Measurements from ENCODE around the gene PCDH9.

The PCDH9 gene

GRCh38 chr13:67076378-67076777, 153.8 kb downstream of the PCDH9 start:
- H3K14ac ChIP-seq (ENCODE audit: low read length): no peak overlapping the region
- H3K23ac ChIP-seq (ENCODE audit: low read length): no peak overlapping the region
- no peak overlapping the region for H3K27ac ChIP-seq (ENCODE audit: low read depth, low read length)
- H2BK12ac ChIP-seq (ENCODE audit: low read length): no peak overlapping the region
- no peak for DNase-seq
- no peak overlapping the region for H3K4me3 ChIP-seq (ENCODE audit: low read depth, low read length)
- no peak overlapping the region for H3K4me2 ChIP-seq (ENCODE audit: low read length)
- H2AFZ ChIP-seq (ENCODE audit: insufficient read depth, low read length, poor library complexity): no peak overlapping the region
- peaks cover 0 to 2% of the 10 kb centered on the region in 2 experiments for H3K4me1 ChIP-seq (ENCODE audit: control insufficient read depth in 1 of 2, insufficient read depth in 2 of 2, low read length in 2 of 2)
- no peak overlapping the region for H3K18ac ChIP-seq (ENCODE audit: low read length)
- no peaks in the 10 kb centered on the region for H3K79me2 ChIP-seq (ENCODE audit: control insufficient read depth, insufficient read depth, low read length, poor library complexity)
- no peak overlapping the region for H4K8ac ChIP-seq (ENCODE audit: low read depth, low read length)
- no peak overlapping the region for H2AK5ac ChIP-seq (ENCODE audit: low read length)
- H3K36me3 ChIP-seq (ENCODE audit: control insufficient read depth in 1 of 2, insufficient read depth in 2 of 2, low read length in 2 of 2): no peaks in the 10 kb centered on the region
- H3K27me3 ChIP-seq (ENCODE audit: insufficient read depth, low read length): no peaks in the 10 kb centered on the region
- H2BK5ac ChIP-seq (ENCODE audit: low read depth, low read length, poor library complexity): no peak overlapping the region
- no peak overlapping the region for H2BK120ac ChIP-seq (ENCODE audit: insufficient read depth, low read length, poor library complexity)
- H3K9ac ChIP-seq (ENCODE audit: low read length): no peak overlapping the region
- H3K4ac ChIP-seq (ENCODE audit: low read depth, low read length): no peak overlapping the region
- no peaks in the 10 kb centered on the region for H3K9me3 ChIP-seq (ENCODE audit: insufficient read depth, low read depth, low read length)
- no peak overlapping the region for H4K12ac ChIP-seq (ENCODE audit: low read depth, low read length)
- H4K91ac ChIP-seq (ENCODE audit: low read depth, low read length): no peak overlapping the region
- no peaks in the 10 kb centered on the region for H3K79me1 ChIP-seq (ENCODE audit: low read length)
- WGBS (ENCODE audit: extremely low coverage, insufficient coverage, insufficient read length): no CpG with 5 or more reads among the region's 3 CpGs

GRCh38 chr13:67075239-67075638, 154.9 kb downstream of the PCDH9 start:
- no peak overlapping the region for H3K23ac ChIP-seq (ENCODE audit: low read length)
- no peaks in the 10 kb centered on the region for H3K27me3 ChIP-seq (ENCODE audit: insufficient read depth, low read length)
- H4K12ac ChIP-seq (ENCODE audit: low read depth, low read length): no peak overlapping the region
- H2AK5ac ChIP-seq (ENCODE audit: low read length): no peak overlapping the region
- no peaks in the 10 kb centered on the region for H3K36me3 ChIP-seq (ENCODE audit: control insufficient read depth in 1 of 2, insufficient read depth in 2 of 2, low read length in 2 of 2)
- H3K79me2 ChIP-seq (ENCODE audit: control insufficient read depth, insufficient read depth, low read length, poor library complexity): no peaks in the 10 kb centered on the region
- no peaks in the 10 kb centered on the region for H3K79me1 ChIP-seq (ENCODE audit: low read length)
- no peak overlapping the region for H4K91ac ChIP-seq (ENCODE audit: low read depth, low read length)
- no peaks in the 10 kb centered on the region for H3K9me3 ChIP-seq (ENCODE audit: insufficient read depth, low read depth, low read length)
- no peak overlapping the region for H2BK120ac ChIP-seq (ENCODE audit: insufficient read depth, low read length, poor library complexity)
- H4K8ac ChIP-seq (ENCODE audit: low read depth, low read length): no peak overlapping the region
- no CpG with 5 or more reads among the region's 1 CpG for WGBS (ENCODE audit: extremely low coverage, insufficient coverage, insufficient read length)
- peaks cover 0 to 2% of the 10 kb centered on the region in 2 experiments for H3K4me1 ChIP-seq (ENCODE audit: control insufficient read depth in 1 of 2, insufficient read depth in 2 of 2, low read length in 2 of 2)
- no peak for DNase-seq
- no peak overlapping the region for H3K18ac ChIP-seq (ENCODE audit: low read length)
- no peak overlapping the region for H2BK12ac ChIP-seq (ENCODE audit: low read length)
- H3K27ac ChIP-seq (ENCODE audit: low read depth, low read length): no peak overlapping the region
- no peak overlapping the region for H3K9ac ChIP-seq (ENCODE audit: low read length)
- H2BK5ac ChIP-seq (ENCODE audit: low read depth, low read length, poor library complexity): no peak overlapping the region
- no peak overlapping the region for H3K4me2 ChIP-seq (ENCODE audit: low read length)
- H3K4ac ChIP-seq (ENCODE audit: low read depth, low read length): no peak overlapping the region
- H2AFZ ChIP-seq (ENCODE audit: insufficient read depth, low read length, poor library complexity): no peak overlapping the region
- no peak overlapping the region for H3K14ac ChIP-seq (ENCODE audit: low read length)
- no peak overlapping the region for H3K4me3 ChIP-seq (ENCODE audit: low read depth, low read length)

GRCh38 chr13:67071918-67072598, 158.1 kb downstream of the PCDH9 start:
- Histone ChIP-seq H3K23ac (ENCODE audit: low read length) (no peak overlapping the region), H3K36me3 (ENCODE audit: control insufficient read depth in 1 of 2, insufficient read depth in 2 of 2, low read length in 2 of 2) (no peaks in the 10 kb centered on the region), H2AK5ac (ENCODE audit: low read length) (no peak overlapping the region), H3K9ac (ENCODE audit: low read length) (no peak overlapping the region), H3K14ac (ENCODE audit: low read length) (no peak overlapping the region), H3K18ac (ENCODE audit: low read length) (no peak overlapping the region), H3K4me3 (ENCODE audit: low read depth, low read length) (no peak overlapping the region), H3K79me2 (ENCODE audit: control insufficient read depth, insufficient read depth, low read length, poor library complexity) (no peaks in the 10 kb centered on the region), H3K27ac (ENCODE audit: low read depth, low read length) (no peak overlapping the region), H3K9me3 (ENCODE audit: insufficient read depth, low read depth, low read length) (no peaks in the 10 kb centered on the region), H3K4ac (ENCODE audit: low read depth, low read length) (no peak overlapping the region), H4K8ac (ENCODE audit: low read depth, low read length) (no peak overlapping the region), H3K27me3 (ENCODE audit: insufficient read depth, low read length) (no peaks in the 10 kb centered on the region), H2BK120ac (ENCODE audit: insufficient read depth, low read length, poor library complexity) (no peak overlapping the region), H2BK5ac (ENCODE audit: low read depth, low read length, poor library complexity) (no peak overlapping the region), H4K12ac (ENCODE audit: low read depth, low read length) (no peak overlapping the region), H3K4me2 (ENCODE audit: low read length) (no peak overlapping the region), H2BK12ac (ENCODE audit: low read length) (no peak overlapping the region), H2AFZ (ENCODE audit: insufficient read depth, low read length, poor library complexity) (no peak overlapping the region), H4K91ac (ENCODE audit: low read depth, low read length) (no peak overlapping the region), H3K4me1 (ENCODE audit: control insufficient read depth in 1 of 2, insufficient read depth in 2 of 2, low read length in 2 of 2) (no peaks in the 10 kb centered on the region), H3K79me1 (ENCODE audit: low read length) (no peaks in the 10 kb centered on the region)
- DNase-seq: no peak
- WGBS (ENCODE audit: extremely low coverage, insufficient coverage, insufficient read length): no CpG with 5 or more reads among the region's 3 CpGs

- H3K4me1 ChIP-seq (ENCODE audit: control insufficient read depth in 1 of 2, insufficient read depth in 2 of 2, low read length in 2 of 2): no peaks in the 10 kb centered on the region
- no peak overlapping the region for H2BK12ac ChIP-seq (ENCODE audit: low read length)
- no peaks in the 10 kb centered on the region for H3K9me3 ChIP-seq (ENCODE audit: insufficient read depth, low read depth, low read length)
- no peaks in the 10 kb centered on the region for H3K27me3 ChIP-seq (ENCODE audit: insufficient read depth, low read length)
- H4K12ac ChIP-seq (ENCODE audit: low read depth, low read length): no peak overlapping the region
- no peak overlapping the region for H3K4me2 ChIP-seq (ENCODE audit: low read length)
- H4K91ac ChIP-seq (ENCODE audit: low read depth, low read length): no peak overlapping the region
- H3K14ac ChIP-seq (ENCODE audit: low read length): no peak overlapping the region
- H3K79me2 ChIP-seq (ENCODE audit: control insufficient read depth, insufficient read depth, low read length, poor library complexity): no peaks in the 10 kb centered on the region
- H3K18ac ChIP-seq (ENCODE audit: low read length): no peak overlapping the region
- no peak overlapping the region for H2BK120ac ChIP-seq (ENCODE audit: insufficient read depth, low read length, poor library complexity)
- H4K8ac ChIP-seq (ENCODE audit: low read depth, low read length): no peak overlapping the region
- H3K27ac ChIP-seq (ENCODE audit: low read depth, low read length): no peak overlapping the region
- no peak for DNase-seq
- no peak overlapping the region for H3K4ac ChIP-seq (ENCODE audit: low read depth, low read length)
- H2AFZ ChIP-seq (ENCODE audit: insufficient read depth, low read length, poor library complexity): no peak overlapping the region
- no peak overlapping the region for H3K4me3 ChIP-seq (ENCODE audit: low read depth, low read length)
- H2BK5ac ChIP-seq (ENCODE audit: low read depth, low read length, poor library complexity): no peak overlapping the region
- H2AK5ac ChIP-seq (ENCODE audit: low read length): no peak overlapping the region
- H3K23ac ChIP-seq (ENCODE audit: low read length): no peak overlapping the region
- no peaks in the 10 kb centered on the region for H3K36me3 ChIP-seq (ENCODE audit: control insufficient read depth in 1 of 2, insufficient read depth in 2 of 2, low read length in 2 of 2)
- no peak overlapping the region for H3K9ac ChIP-seq (ENCODE audit: low read length)
- no peaks in the 10 kb centered on the region for H3K79me1 ChIP-seq (ENCODE audit: low read length)
Observed at GRCh38 chr13:67070306-67070705, 159.8 kb downstream of the PCDH9 start.

All from trophoblast cell (in vitro differentiated cells and primary cell).